ENCODE measurements around the gene ECE2.
A peak's percentile ranks its signal among the peaks of the same experiment; 100 is the strongest.
"Not testable (repeated sequence)": the region's sequence is repeated elsewhere in the genome, so short reads cannot be mapped to it uniquely, and the experiment has no call there.

Gene ECE2

GRCh38 chr3:184339001-184339400 is 63.2 kb downstream of the ECE2 start:
- peak; percentile 16 for DNase-seq

GRCh38 chr3:184339451-184340135 is 63.8 kb downstream of the ECE2 start:
- DNase-seq: not testable (repeated sequence)

GRCh38 chr3:184341925-184342324 is 66.1 kb downstream of the ECE2 start:
- DNase-seq: no peak

Data from NCI-H748 treated with DMSO at 0.1 percent for 48 hours (cell line).